NCI-H2171 treated with DMSO at 0.1 percent for 48 hours (cell line): ENCODE results near the gene SUMF2.
"Not testable (repeated sequence)": the region's sequence is repeated elsewhere in the genome, so short reads cannot be mapped to it uniquely, and the experiment has no call there.

Source experiments
- DNase-seq: peaks from one replicate; lab custom pipeline; 2025; lab: John Stamatoyannopoulos, UW

Gene SUMF2

DNA sequence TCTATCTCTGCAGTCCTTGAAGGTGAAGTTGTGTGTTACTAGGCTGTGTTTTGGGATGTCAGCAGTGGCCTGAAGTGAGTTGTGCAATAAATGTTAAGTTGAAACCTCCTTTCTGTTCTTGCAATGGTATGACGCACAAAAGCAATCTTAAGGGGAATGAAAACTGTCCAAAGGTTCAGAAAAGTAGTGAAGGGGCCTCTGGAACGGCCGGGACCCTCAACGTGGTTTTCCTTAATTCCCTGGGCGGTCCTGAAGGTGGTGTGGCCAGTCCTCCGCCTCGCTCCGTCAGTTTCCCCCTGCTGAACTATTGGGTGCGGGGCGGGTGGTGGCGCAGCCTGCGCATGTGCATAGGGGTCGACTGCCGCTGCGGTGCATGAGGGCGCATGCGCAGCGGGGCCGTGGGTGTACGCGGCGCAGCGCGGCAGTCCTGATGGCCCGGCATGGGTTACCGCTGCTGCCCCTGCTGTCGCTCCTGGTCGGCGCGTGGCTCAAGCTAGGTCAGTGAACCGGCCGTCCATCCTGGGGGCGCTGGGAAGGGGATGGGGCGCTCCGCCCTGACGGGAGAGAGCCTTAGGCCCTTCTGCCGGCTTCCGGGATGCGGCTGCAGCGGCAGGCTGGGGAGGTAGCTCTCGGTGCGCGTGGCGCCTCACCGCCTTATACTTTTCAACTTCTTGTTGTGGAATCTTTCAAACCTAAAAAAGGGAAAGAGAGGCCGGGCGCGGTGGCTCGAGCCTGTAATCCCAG lies at the start of gene SUMF2:
SUMF2 (plus strand) TSS at position 405 of the 744 bp plus-strand sequence; CDS start at position 431, 26 bp downstream.
- peak; percentile 82 for DNase-seq

DNA sequence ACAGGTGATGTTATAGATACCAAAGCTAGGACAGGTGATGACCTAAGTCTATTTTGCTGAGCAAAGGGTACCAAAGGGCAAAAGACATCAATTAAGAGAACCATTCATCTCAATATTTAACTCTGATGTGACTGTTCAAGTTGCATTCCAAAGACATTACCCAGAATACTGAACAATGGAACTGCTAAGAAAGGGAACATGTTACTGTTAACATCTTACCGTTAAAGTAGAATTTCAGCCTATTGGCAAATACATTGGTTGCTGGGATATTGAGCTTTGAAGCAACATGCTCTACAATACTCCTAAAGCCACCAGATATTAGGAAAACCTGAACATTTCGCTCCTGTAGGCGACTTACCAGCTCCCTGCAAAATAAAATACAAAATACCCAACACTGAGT lies 47.1 kb upstream of the SUMF2 start:
- DNase-seq: not testable (repeated sequence)

- no peak for DNase-seq
These were observed 44.6 kb upstream of the SUMF2 start for GRCh38 chr7:56019501-56019900.

- no peak for DNase-seq
These were observed 40.6 kb upstream of the SUMF2 start for GRCh38 chr7:56023500-56023899.

- DNase-seq: peak; percentile 57
These were observed 37.5 kb upstream of the SUMF2 start for GRCh38 chr7:56026538-56026937.

GRCh38 chr7:56028942-56029630 lies 35.0 kb upstream of the SUMF2 start:
- no peak for DNase-seq

- no peak for DNase-seq
These were observed 33.7 kb upstream of the SUMF2 start for GRCh38 chr7:56030340-56030739.

DNA sequence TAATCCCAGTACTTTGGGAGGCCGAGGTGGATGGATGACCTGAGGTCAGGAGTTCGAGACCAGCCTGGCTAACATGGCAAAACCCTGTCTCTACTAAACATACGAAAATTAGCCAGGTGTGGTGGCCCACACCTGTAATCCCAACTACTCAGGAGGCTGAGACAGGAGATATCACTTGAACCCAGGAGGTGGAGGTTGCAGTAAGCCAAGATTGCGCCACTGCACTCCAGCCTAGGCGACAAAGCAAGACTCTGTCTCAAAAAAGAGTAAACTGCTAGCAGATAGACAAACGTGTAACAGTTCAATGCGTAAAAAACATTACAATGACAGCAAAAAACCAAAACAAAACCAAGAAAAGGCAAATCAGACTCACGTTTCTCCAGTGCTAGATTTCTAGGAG lies 32.5 kb upstream of the SUMF2 start:
- DNase-seq: not testable (repeated sequence)

- DNase-seq: not testable (repeated sequence)
These were observed 31.5 kb upstream of the SUMF2 start for GRCh38 chr7:56032578-56032977.

- DNase-seq: peak; percentile 91
These were observed 30.2 kb upstream of the SUMF2 start for GRCh38 chr7:56033671-56034432.

- DNase-seq: no peak
These were observed 23.4 kb upstream of the SUMF2 start for GRCh38 chr7:56040730-56041129.

- not testable (repeated sequence) for DNase-seq
These were observed 18.3 kb upstream of the SUMF2 start for GRCh38 chr7:56045758-56046157.

DNA sequence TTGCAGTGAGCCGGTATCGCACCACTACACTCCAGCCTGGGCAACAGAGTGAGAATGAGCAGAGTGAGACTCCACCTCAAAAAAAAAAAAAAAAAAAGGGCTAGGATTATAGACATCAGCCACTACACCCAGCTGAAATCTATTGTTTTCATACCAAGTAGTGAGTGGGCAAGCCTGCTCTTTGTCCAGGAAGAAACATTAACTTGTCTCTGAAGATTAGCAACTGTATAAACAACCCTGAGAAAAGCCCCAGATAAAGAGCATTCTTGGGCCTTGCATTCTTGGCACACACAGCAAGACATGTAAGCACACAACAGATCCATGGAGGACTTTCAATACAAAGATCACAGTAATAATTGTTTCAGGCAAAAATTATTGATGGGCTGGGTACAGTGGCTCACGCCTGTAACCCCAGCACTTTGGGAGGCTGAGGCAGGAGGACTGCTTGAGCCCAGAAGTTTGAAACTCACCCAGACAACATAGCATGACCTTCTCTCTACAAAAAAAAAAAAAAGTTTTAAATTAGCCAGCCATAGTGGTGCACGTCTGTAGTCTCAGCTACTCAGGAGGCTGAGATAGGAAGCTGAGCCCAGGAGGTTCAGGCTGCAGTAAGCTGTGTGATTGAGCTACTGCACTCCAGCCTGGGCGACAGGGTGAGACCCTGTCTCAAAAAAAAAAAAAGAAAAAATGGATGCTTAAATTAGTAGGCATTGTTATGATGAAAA lies 17.2 kb upstream of the SUMF2 start:
- DNase-seq: no peak

DNA sequence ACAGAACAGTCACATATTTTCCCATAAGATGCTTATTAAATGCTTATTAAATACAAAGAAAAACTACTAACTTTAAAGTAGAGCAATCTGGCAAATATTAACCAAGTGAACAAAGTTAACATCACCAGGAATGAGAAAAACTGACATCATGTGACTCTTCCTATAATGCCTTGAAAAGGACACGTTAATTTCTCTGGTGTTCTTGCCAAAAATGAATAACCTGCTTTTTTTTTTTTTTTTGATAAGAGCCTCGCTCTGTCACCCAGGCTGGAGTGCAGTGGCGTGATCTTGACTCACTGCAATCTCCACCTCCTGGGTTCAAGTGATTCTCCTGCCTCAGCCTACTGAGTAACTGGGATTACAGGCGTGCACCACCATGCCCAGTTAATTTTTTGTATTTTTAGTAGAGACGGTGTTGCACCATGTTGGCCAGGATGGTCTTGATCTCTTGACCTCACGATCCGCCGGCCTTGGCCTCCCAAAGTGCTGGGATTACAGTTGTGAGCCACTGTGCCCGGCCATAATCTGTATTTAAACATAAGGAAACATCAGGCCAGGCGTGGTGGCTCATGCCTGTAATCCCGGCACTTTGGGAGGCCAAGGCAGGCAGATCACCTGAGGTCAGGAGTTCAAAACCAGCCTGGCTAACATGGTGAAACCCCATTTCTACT lies 16.5 kb upstream of the SUMF2 start:
- DNase-seq: not testable (repeated sequence)

DNA sequence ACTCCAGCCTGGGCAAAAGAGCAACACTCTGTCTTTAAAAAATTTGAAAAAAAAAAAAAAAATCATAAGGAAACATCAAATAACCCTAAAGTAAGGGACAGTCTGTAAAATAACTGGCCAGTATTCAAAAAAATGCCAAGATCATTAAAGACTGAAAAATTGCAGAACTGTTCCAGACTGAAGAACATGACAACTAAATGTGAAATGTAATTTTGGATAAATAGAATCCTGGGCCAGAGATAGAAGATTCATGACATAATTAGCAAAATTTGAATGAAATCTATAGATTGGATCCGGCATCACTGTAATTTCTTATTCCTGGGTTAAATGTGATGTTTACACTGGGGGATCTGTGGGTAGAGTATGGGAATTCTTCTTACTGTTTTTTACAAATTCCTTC lies 15.8 kb upstream of the SUMF2 start:
- DNase-seq: no peak

GRCh38 chr7:56048763-56049162 lies 15.3 kb upstream of the SUMF2 start:
- peak; percentile 50 for DNase-seq

GRCh38 chr7:56051053-56051338 lies 13.1 kb upstream of the SUMF2 start:
- DNase-seq: no peak

DNA sequence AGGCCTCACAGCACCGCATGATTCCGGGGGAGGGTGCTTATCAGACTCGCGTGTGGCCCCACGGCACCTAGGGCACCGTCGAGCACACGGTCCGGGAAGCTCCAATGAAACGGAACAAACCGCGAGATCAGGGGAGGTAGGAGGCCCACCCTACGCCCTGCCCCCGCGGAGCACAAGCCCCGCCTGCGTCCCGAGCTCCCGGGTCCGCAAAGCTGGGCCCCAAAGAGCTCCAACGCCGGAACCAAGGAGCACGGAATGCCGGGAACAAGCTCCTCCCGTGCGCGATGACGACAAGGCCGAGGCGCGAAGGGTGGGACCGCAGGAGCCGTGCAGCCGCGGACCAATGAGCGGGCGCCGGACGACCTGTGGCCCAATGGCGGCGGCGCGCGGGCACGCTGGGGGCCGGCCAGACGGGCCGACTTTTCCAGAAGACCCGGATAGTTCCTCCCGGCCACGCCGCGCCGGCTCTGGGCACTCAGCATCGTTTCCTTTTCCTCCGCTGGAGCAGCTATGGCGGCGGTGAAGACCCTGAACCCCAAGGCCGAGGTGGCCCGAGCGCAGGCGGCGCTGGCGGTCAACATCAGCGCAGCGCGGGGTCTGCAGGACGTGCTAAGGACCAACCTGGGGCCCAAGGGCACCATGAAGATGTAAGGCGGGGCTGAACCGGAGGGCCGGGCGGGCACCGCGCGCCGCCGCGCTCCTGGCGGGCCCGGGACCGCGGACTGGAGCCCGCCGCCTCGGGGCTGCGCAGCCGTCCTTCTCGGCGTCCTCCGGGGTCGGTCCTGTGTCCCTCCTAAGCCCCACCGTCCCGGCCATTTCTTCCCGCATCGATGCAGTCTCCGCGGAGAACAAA lies 12.5 kb upstream of the SUMF2 start, which contains the start of the genes CCT6A and PSPH:
CCT6A (plus strand) TSS at position 427 of the 853 bp plus-strand sequence; CDS start at position 511, 84 bp downstream.
PSPH (minus strand) TSS at position 106 of the 853 bp plus-strand sequence. CDS start 30,232 bp downstream, outside the sequence.
- peak; percentile 97 for DNase-seq

GRCh38 chr7:56053379-56053778 lies 10.7 kb upstream of the SUMF2 start:
- DNase-seq: no peak

DNA sequence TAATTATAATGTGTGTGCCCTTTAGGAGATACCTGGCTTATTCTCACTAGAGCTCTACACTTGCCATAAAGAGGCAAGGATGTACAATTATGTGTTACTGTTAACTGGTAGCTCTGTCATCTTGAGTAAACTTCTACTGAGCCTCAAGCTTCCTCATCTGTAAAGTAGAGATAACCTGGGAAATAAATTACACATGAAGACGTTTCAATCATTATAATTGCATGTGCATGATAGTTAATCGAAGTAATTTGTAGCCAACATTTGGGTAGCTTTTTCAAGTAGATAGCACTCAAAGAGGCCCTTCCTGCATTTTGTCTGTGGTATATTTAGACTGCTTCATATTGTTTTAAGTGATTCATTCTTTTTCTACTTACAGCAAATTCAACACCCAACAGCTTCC lies 10.1 kb upstream of the SUMF2 start:
- no peak for DNase-seq
